Calu3 (cell line): ENCODE data around the gene HOXA3. TPM values are rescaled to one million over a fixed set of nuclear protein-coding genes. Genes with fewer than 3 reads are reported as not detected.

ENCODE experiments used
- BruUV-seq: library from RNA; stranded (reverse); fragments of 400-500 nt; replicated peaks from 2 replicates; lab custom pipeline; 2021; lab: Mats Ljungman, UMichigan
- CTCF ChIA-PET: fragments of 300-600 bp; sonication (Branson Sonifier 250); formaldehyde crosslinking; loops from one replicate; lab custom pipeline; 2022; ENCODE audit warnings: antibody characterized with exemption; lab: Charles Lee
- DNase-seq: peaks from one replicate; pipeline ENCODE4 v3.0.0; 2022
- H3K27ac Mint-ChIP-seq: one replicate; pipeline ENCODE4 v1.8.0; 2022; ENCODE audit warnings: mixed read lengths; ENCODE audit not compliant: unreplicated experiment
- H3K27me3 Mint-ChIP-seq: one replicate; pipeline ENCODE4 v1.8.0; 2022; ENCODE audit warnings: mixed read lengths; ENCODE audit not compliant: unreplicated experiment
- H3K36me3 Mint-ChIP-seq: one replicate; pipeline ENCODE4 v1.8.0; 2022; ENCODE audit warnings: mild to moderate bottlenecking, moderate library complexity, mixed read lengths; ENCODE audit not compliant: insufficient read depth, unreplicated experiment
- H3K4me1 Mint-ChIP-seq: one replicate; pipeline ENCODE4 v1.8.0; 2022; ENCODE audit warnings: mild to moderate bottlenecking, low read depth, mixed read lengths; ENCODE audit not compliant: unreplicated experiment
- H3K4me3 Mint-ChIP-seq: one replicate; pipeline ENCODE4 v1.8.0; 2022; ENCODE audit warnings: mild to moderate bottlenecking, low read depth, moderate library complexity, mixed read lengths; ENCODE audit not compliant: unreplicated experiment
- H3K9me3 Mint-ChIP-seq: one replicate; pipeline ENCODE4 v1.8.0; 2022; ENCODE audit warnings: low read depth, mixed read lengths; ENCODE audit not compliant: unreplicated experiment
- intact Hi-C: fragments of 100-400 bp; cut with micrococcal nuclease; formaldehyde crosslinking; loops from one replicate; pipeline ENCODE4 v1.10.0; 2022; ENCODE audit not compliant: unreplicated experiment
- total RNA-seq: library from RNA; stranded (reverse); gene quantifications from 2 replicates; pipeline ENCODE4 v1.2.3, GENCODE V29; 2022
- TF ChIP-seq, protein P1 (sequence below): fragments of 200-600 bp; IDR thresholded peaks from one replicate; pipeline ENCODE4 v1.8.0; 2022; ENCODE audit warnings: antibody characterized with exemption; ENCODE audit not compliant: unreplicated experiment

Gene HOXA3
- total RNA-seq, 1 experiment from 2014 or later, result 20.9 TPM

DNA sequence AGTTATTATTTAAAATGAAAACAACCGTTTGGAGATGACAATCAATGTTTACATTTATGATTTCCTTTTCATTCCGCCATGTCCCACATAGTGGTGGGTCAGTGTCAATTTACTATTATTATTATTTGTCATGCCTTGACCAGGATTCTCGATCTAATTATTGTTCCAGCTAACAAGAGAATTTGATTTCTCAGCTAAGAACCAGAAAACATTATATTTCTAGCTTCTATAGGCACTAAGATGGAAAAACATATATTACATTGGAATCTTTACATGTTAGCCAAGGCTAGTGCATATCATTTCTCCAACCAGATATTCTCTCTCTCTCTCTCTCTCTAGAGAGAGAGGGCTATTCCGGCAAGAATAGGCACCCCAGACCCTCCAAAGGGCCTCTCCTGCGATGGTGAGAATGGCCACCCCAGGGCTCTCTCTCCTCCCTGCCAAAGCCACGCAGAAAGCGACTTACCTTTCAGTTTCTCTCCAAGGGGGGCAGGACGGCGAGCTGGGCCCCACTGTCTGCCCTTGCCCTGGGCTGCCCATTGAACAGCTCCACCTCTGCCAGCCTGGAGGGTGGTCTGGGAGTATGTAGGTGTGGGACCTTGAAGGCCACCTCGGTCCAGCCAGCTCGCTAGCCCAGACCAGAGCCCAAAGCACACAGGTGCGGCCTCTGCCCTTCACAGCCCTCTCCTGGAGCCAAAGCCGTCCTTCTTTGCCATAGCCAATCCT lies 2.4 kb downstream of the HOXA3 start:
- Mint-ChIP-seq H3K27me3 (peaks cover 36% of the 10 kb centered on the region), H3K9me3 (no peaks in the 10 kb centered on the region), H3K27ac (peak overlapping the region; percentile 73), H3K4me3 (peak overlapping the region; percentile 76), H3K36me3 (peaks cover 37% of the 10 kb centered on the region), H3K4me1 (peaks cover 11% of the 10 kb centered on the region)
- CTCF ChIA-PET, result interaction anchor here (0.7 to 2.4 kb wide), 14 partner anchors 9 to 1209 kb away, joined by 3 to 21 read pairs (median 5); partner anchors contain the start of genes HOXA10 and SKAP2
- BruUV-seq, result no TSS peak
- TF ChIP-seq, protein P1, sequence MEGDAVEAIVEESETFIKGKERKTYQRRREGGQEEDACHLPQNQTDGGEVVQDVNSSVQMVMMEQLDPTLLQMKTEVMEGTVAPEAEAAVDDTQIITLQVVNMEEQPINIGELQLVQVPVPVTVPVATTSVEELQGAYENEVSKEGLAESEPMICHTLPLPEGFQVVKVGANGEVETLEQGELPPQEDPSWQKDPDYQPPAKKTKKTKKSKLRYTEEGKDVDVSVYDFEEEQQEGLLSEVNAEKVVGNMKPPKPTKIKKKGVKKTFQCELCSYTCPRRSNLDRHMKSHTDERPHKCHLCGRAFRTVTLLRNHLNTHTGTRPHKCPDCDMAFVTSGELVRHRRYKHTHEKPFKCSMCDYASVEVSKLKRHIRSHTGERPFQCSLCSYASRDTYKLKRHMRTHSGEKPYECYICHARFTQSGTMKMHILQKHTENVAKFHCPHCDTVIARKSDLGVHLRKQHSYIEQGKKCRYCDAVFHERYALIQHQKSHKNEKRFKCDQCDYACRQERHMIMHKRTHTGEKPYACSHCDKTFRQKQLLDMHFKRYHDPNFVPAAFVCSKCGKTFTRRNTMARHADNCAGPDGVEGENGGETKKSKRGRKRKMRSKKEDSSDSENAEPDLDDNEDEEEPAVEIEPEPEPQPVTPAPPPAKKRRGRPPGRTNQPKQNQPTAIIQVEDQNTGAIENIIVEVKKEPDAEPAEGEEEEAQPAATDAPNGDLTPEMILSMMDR, result no peak
- intact Hi-C loops, result loop anchor here (5.0 kb wide), 1 partner anchor 1258 kb away; no protein-coding TSS in a partner anchor
- DNase-seq, result peak; percentile 51

DNA sequence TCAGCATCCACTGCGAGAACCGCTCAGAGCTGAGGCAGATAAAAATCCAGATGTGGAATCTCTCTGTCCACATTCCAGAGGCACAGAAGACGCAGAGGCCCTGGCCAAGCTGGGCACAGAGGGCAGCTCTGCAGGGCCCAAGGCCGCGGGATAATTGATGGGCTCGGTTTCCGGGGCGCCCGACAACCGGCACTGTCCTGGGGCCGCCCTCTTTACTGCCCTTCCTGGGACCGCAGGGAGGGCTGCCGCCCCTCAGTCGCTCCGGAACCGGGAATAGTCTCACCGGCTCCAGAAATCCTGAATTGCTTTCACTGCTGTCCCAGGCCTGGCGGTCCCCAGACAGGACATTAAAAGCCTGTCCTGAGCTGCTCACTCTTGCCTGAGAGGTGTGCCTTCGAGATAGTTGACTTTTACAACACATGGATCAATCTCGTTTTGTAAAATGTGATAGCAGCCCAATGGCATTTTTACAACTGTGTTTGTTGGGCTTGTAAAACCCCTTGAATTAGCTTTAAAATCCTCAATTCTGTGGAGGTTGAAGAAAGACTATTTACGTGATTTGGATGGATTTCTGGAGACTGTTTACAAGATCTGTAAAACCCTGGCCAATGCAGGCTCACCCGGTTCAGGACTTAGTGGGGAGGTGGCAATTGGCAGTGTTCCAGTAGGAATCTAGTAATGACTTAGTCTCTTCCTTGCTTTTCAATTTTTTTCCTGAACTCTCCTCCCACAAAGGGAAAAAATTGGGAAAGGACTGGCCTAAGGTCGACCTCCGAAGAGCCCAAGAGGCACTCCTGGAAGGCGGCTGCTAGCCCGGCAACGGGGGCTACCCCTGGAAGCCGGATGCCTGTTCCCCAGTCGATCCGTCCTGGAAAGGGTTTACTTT lies 3.4 kb downstream of the HOXA3 start:
- TF ChIP-seq, protein P1, result no peak
- Mint-ChIP-seq H3K4me3 (peak overlapping the region; percentile 76), H3K4me1 (peaks cover 11% of the 10 kb centered on the region), H3K9me3 (no peaks in the 10 kb centered on the region), H3K27me3 (peaks cover 32% of the 10 kb centered on the region), H3K36me3 (peaks cover 37% of the 10 kb centered on the region), H3K27ac (peak overlapping the region; percentile 8)
- BruUV-seq, result no TSS peak
- intact Hi-C loops, result no loop called here
- CTCF ChIA-PET, result interaction anchor here (0.8 to 2.4 kb wide), 6 partner anchors 12 to 467 kb away, joined by 3 to 21 read pairs (median 6); partner anchors contain the start of genes HOXA10 and SKAP2
- no peak for DNase-seq

DNA sequence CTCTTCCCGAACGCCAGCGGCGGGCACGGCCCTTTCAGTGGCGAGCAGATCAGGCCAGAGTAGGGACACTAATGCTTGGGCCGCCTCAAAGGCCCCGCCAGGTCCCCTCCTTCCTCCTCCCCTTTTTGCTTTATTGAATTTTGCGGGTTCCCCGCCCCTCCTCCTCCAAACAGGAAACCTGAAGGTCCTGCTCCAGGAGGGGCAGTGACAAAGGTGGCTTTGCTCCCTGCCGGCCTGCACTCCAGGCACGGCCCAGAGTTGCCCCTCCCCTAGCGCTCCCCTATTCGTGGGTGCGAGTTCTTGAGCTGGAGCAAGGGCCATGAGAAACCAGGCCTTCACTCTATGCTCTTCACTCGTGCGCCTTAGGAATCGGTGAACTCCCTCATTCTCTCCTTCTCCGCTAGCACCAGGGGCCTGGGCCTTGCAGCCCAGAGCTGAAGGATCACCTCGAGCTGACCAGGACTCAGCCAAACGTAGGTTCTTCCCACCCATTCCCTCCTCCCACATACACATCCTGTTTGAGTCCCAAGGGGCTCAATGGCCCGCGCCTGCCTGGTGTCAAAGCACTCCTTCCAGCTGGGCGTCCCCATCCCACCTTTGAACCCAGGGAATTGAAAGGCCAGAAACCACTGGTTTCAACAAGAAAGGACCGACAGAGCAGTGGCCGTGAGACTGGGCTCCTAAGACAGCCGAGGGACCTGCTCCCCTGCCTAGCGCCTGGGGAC lies 4.2 kb downstream of the HOXA3 start:
- peak overlapping the region; percentile 76 for H3K4me3 Mint-ChIP-seq

More for the DNA sequence above, 4.2 kb downstream of the HOXA3 start:
- TF ChIP-seq, protein P1, result no peak
- intact Hi-C loops, result no loop called here
- Mint-ChIP-seq H3K4me1 (peaks cover 11% of the 10 kb centered on the region), H3K9me3 (no peaks in the 10 kb centered on the region), H3K36me3 (peaks cover 37% of the 10 kb centered on the region), H3K27ac (no peak overlapping the region), H3K27me3 (peaks cover 24% of the 10 kb centered on the region)
- peak; percentile 80 for DNase-seq
- CTCF ChIA-PET, result interaction anchor here (0.6 to 1.3 kb wide), 4 partner anchors 285 to 771 kb away, joined by 3 to 5 read pairs (median 4); no protein-coding TSS in a partner anchor
- BruUV-seq, result no TSS peak
